Activated CD4-positive, alpha-beta T cell treated with anti-CD3 and anti-CD28 coated beads for 1 hour (primary cell): ENCODE measurements around the gene DNAJC13.

ENCODE experiments used
- DNase-seq: peaks from one replicate; pipeline ENCODE4 v3.0.0-alpha.2; 2020

The DNAJC13 gene

GRCh38 chr3:132499071-132499470 is 81.8 kb downstream of the DNAJC13 start:
- no peak for DNase-seq

- DNase-seq = no peak
Measured at GRCh38 chr3:132503559-132503958, 86.3 kb downstream of the DNAJC13 start.

GRCh38 chr3:132504375-132504933 is 87.2 kb downstream of the DNAJC13 start:
- DNase-seq = no peak

- no peak for DNase-seq
Measured at GRCh38 chr3:132507657-132508056, 90.4 kb downstream of the DNAJC13 start.

- no peak for DNase-seq
Measured at GRCh38 chr3:132509096-132509495, 91.8 kb downstream of the DNAJC13 start.

- no peak for DNase-seq
Measured at GRCh38 chr3:132509506-132509905, 92.2 kb downstream of the DNAJC13 start.

GRCh38 chr3:132513057-132513456 is 95.8 kb downstream of the DNAJC13 start:
- no peak for DNase-seq

- no peak for DNase-seq
Measured at GRCh38 chr3:132517311-132517710, 100.0 kb downstream of the DNAJC13 start.

GRCh38 chr3:132519914-132520313 is 102.6 kb downstream of the DNAJC13 start:
- DNase-seq = no peak

GRCh38 chr3:132521901-132522300 is 104.6 kb downstream of the DNAJC13 start:
- DNase-seq = no peak

- DNase-seq = no peak
Measured at GRCh38 chr3:132522353-132522752, 105.1 kb downstream of the DNAJC13 start.

- DNase-seq = no peak
Measured at GRCh38 chr3:132530624-132531023, 113.3 kb downstream of the DNAJC13 start.

- DNase-seq = no peak
Measured at GRCh38 chr3:132535575-132536441, 118.5 kb downstream of the DNAJC13 start.

GRCh38 chr3:132536442-132537153 is 119.3 kb downstream of the DNAJC13 start:
- DNase-seq = no peak

GRCh38 chr3:132537297-132537696 is 120.0 kb downstream of the DNAJC13 start:
- no peak for DNase-seq

GRCh38 chr3:132538072-132538471 is 120.8 kb downstream of the DNAJC13 start:
- DNase-seq = no peak

GRCh38 chr3:132539681-132540080 is 122.4 kb downstream of the DNAJC13 start:
- no peak for DNase-seq

- no peak for DNase-seq
Measured at GRCh38 chr3:132542577-132542976, 125.3 kb downstream of the DNAJC13 start.

GRCh38 chr3:132543011-132543739 is 125.9 kb downstream of the DNAJC13 start:
- no peak for DNase-seq

GRCh38 chr3:132544130-132544529 is 126.8 kb downstream of the DNAJC13 start:
- DNase-seq = no peak

- DNase-seq = no peak
Measured at GRCh38 chr3:132545471-132545870, 128.2 kb downstream of the DNAJC13 start.

- no peak for DNase-seq
Measured at GRCh38 chr3:132549169-132549568, 131.9 kb downstream of the DNAJC13 start.
